ENCODE measurements around the gene SYP. TPM values are rescaled to one million over a fixed set of nuclear protein-coding genes. Genes with fewer than 3 reads are reported as not detected.

The SYP gene
- total and polyA plus RNA-seq, 4 donors, result 0.30 to 0.67 (median 0.47) TPM

DNA sequence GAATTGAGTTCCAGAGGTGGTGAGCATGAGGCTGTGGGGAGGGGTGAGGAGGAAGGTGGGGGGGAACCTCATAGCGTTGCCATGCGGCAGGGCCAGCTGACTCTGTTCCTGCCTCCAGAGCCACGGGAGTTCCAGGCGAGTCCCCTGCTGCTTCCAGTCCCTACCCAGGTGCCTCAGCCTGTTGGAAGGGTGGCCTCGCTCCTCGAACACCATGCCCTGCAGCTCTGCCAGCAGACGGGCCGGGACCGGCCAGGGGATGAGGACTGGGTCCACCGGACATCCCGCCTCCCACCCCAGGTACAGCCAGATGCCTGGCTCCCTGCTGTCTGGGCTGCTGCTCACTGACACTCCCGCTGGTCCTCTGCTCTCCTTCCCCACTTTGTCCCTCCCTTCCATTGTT, 43.2 kb upstream of the SYP start:
- H3K27ac ChIP-seq (ENCODE audit: low read depth in 1 of 2, low read length in 2 of 2), result no peak overlapping the region
- TF ChIP-seq HNF4A (conservative IDR thresholded peaks at IDR 0.05), result no peak
- no peak for TF ChIP-seq RAD21 (IDR thresholded peaks at IDR 0.05)
- no peak for TF ChIP-seq TAF1 (conservative IDR thresholded peaks at IDR 0.05)
- no peak for TF ChIP-seq FOXA2 (IDR thresholded peaks at IDR 0.05)
- TF ChIP-seq, protein P1, sequence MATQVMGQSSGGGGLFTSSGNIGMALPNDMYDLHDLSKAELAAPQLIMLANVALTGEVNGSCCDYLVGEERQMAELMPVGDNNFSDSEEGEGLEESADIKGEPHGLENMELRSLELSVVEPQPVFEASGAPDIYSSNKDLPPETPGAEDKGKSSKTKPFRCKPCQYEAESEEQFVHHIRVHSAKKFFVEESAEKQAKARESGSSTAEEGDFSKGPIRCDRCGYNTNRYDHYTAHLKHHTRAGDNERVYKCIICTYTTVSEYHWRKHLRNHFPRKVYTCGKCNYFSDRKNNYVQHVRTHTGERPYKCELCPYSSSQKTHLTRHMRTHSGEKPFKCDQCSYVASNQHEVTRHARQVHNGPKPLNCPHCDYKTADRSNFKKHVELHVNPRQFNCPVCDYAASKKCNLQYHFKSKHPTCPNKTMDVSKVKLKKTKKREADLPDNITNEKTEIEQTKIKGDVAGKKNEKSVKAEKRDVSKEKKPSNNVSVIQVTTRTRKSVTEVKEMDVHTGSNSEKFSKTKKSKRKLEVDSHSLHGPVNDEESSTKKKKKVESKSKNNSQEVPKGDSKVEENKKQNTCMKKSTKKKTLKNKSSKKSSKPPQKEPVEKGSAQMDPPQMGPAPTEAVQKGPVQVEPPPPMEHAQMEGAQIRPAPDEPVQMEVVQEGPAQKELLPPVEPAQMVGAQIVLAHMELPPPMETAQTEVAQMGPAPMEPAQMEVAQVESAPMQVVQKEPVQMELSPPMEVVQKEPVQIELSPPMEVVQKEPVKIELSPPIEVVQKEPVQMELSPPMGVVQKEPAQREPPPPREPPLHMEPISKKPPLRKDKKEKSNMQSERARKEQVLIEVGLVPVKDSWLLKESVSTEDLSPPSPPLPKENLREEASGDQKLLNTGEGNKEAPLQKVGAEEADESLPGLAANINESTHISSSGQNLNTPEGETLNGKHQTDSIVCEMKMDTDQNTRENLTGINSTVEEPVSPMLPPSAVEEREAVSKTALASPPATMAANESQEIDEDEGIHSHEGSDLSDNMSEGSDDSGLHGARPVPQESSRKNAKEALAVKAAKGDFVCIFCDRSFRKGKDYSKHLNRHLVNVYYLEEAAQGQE (IDR thresholded peaks at IDR 0.05), result no peak
- TF ChIP-seq GABPA (IDR thresholded peaks at IDR 0.05 in 1 of 2, conservative IDR thresholded peaks at IDR 0.05 in 1 of 2), result no peak
- no peak for TF ChIP-seq JUND (IDR thresholded peaks at IDR 0.05)
- no peak for TF ChIP-seq RXRA (IDR thresholded peaks at IDR 0.05)
- TF ChIP-seq YY1 (IDR thresholded peaks at IDR 0.05), result no peak
- no peak for TF ChIP-seq NR2F2 (IDR thresholded peaks at IDR 0.05)
- TF ChIP-seq HNF4G (IDR thresholded peaks at IDR 0.05), result no peak
- TF ChIP-seq FOXA1 (IDR thresholded peaks at IDR 0.05), result no peak
- TF ChIP-seq SP1 (IDR thresholded peaks at IDR 0.05), result no peak
- TF ChIP-seq, protein P2, sequence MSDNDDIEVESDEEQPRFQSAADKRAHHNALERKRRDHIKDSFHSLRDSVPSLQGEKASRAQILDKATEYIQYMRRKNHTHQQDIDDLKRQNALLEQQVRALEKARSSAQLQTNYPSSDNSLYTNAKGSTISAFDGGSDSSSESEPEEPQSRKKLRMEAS (IDR thresholded peaks at IDR 0.05), result no peak
- TF ChIP-seq, protein P3, sequence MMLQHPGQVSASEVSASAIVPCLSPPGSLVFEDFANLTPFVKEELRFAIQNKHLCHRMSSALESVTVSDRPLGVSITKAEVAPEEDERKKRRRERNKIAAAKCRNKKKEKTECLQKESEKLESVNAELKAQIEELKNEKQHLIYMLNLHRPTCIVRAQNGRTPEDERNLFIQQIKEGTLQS (IDR thresholded peaks at IDR 0.05), result no peak
- TF ChIP-seq ZBTB33 (IDR thresholded peaks at IDR 0.05), result no peak
- no peak for TF ChIP-seq EGR1 (IDR thresholded peaks at IDR 0.05; ENCODE audit: low read depth in 2 of 2)
- TF ChIP-seq CTCF (IDR thresholded peaks at IDR 0.05; ENCODE audit: low read depth, low read length, missing input control), result no peak
- 96% methylated on average over 12 of the region's 12 CpGs for WGBS
- H3K9me3 ChIP-seq (ENCODE audit: control insufficient read depth in 4 of 4, low read length in 3 of 4), result no peaks in the 10 kb centered on the region
- no peaks in the 10 kb centered on the region for H3K27me3 ChIP-seq (ENCODE audit: control insufficient read depth in 4 of 4, insufficient read depth in 4 of 4, low read length in 3 of 4)
- no peaks in the 10 kb centered on the region for H3K4me1 ChIP-seq (ENCODE audit: control insufficient read depth in 4 of 4, insufficient read depth in 4 of 4, low read length in 3 of 4)
- DNase-seq (ENCODE audit: low spot score), result no peak
- H3K36me3 ChIP-seq (ENCODE audit: control insufficient read depth in 4 of 4, insufficient read depth in 3 of 4, low read depth in 1 of 4, low read length in 3 of 4), result peaks cover 0 to 18% (median 3%) of the 10 kb centered on the region in 4 donors
- H3K4me3 ChIP-seq (ENCODE audit: low read depth in 1 of 3, low read length in 3 of 3), result no peak overlapping the region
- H3K9ac ChIP-seq (ENCODE audit: low read depth in 1 of 2, low read length in 2 of 2), result no peak overlapping the region
